GM21381 (cell line): ENCODE data around the gene UBASH3B.

ENCODE experiments used
- ATAC-seq: cut with Tn5 transposase; IDR thresholded peaks from one replicate; pipeline ENCODE4 v1.9.1; 2021; ENCODE audit warnings: mild to moderate bottlenecking, moderate library complexity; ENCODE audit not compliant: unreplicated experiment

Gene UBASH3B

DNA sequence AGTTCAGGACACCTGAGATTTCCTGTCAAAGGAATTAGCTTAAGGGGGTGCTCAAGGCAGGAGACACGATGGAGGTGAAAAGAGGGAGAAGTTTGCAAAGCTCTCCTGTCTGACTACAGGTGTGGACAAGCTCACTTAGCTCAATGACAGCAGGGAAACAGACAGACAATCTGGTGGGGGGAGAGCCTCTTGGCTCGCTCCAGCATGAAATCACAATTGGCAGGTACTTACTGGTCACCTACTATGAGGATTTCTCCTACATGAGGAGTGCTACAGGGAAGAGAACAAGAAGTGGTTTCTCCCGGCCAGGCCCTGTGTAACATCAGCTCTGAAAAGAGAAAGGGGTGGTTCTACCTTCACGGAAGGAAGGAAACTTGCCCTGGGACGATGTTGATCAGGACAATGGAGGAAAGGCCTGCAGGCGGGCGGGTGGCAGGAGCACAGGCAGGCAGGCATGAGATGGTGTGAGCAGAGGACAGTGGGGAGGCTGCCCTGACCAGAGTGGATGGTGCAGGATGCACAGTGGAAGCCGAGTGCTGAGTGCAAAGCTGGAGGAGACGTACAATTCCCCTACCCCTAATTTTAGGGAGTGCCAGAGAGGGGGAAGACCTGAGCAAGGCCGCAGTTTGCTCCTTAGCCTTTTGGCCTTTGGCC lies 124.9 kb downstream of the UBASH3B start:
- no peak for ATAC-seq

DNA sequence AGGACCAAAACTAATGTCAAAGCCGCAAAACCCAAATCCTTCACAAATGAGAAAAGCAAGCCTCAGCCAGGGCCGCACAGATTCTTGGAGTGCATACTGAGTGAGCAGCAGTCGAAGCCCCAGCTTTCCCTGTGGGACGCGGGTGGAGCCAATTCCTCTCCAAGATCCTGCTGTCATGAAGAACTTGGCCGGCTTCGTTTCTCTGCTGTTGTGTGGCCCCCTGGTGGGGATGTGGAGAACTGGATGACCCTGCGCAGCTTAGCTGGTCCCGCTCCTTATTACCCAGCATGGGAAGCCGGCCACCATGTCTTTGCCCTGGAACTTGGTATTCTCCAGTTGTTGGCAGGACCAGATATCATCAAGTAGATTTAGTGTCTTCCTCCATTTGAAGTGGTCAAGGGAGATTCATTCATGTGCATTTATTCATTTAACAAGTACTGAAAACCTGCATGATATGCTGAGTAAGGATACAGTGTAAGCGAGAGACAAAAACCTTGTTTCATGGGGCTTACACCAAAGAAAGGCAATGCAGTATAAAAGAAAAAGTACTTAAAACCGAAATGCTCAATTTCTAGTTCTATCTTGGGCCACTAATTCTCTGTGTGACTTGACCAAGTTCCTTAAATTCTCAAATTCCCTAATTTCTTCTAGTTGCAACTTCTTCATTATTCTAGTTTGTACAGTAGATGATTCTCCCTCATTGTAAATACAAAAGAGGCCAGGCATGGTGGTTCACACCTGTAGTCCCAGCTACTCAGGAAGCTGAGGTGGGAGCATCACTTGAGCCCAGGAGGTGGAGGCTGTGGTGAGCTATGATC lies 126.1 kb downstream of the UBASH3B start:
- peak; percentile 81 for ATAC-seq

DNA sequence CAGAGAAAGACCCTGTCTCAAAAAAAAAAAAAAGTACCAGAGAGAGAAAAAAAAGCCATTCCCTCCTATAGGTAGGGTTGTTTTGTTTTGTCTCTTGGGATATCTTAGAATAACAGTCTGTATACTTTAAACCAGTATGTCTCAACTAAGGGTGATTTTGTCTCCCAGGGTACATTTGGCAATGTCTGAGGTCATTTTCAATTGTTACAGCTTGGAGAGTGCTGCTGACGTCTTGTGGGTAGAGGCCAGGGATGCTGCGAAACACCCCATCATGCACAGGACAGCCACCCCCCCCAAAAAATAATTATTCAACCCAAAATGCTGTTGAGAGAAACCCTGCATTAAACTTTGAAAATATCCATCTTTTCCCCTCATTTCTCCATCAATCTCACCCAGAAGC lies 126.7 kb downstream of the UBASH3B start:
- no peak for ATAC-seq

GRCh38 chr11:122784325-122784955 lies 128.9 kb downstream of the UBASH3B start:
- ATAC-seq = no peak

DNA sequence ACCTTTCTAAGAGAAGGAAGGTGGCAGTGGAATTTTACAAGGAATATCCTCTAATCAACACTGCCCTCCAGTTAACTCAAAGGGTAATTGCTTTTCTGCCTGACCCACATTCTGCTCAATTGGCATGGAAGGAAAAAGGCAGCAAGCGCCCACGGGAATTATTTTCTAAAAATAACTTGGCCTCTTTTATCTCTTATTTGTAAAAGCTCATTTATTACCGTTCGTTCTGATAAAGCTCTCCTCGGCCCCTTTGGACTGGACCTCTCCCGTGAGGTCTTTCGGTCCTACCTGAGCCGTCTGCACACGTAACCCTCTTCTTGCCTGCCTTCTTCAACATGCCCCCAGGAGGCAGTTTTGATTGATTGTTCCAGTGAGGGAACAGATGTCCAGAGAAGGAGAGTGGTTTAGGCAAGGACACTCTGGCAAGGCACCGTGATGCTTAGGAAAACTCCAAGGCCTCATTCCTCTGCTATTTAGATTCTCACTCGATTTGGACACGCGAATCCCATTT lies 129.6 kb downstream of the UBASH3B start:
- no peak for ATAC-seq

GRCh38 chr11:122786896-122787295 lies 131.4 kb downstream of the UBASH3B start:
- no peak for ATAC-seq

DNA sequence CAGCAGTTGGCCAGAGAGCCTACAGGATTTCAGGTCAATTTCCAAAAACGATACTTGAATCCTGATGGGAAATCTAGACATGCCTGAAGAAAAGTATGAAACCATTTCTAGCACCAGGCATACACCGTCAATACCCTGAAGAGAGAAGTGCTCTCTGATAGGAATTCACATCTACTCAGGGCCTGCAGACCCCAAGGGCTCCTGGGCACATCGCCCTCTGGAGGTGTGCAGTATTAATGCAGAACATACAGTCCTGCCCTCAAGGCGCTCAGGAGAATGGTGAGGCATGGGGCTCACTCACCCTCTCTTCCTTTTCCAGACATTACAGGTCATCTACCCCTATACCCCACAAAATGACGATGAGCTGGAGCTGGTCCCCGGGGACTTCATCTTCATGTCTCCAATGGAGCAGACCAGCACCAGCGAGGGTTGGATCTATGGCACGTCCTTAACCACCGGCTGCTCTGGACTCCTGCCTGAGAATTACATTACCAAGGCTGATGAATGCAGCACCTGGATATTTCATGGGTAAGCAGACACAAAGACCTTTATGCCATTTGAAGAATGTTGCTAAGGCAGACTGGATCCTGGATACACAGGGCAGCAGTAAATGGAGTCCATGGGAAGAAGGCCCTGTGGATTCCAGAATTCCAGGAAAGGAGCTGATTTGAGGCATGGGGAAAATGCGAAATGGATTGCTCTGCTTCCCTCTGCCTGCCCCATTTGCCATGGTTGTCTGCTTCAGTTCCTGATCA lies 133.4 kb downstream of the UBASH3B start:
- no peak for ATAC-seq

- no peak for ATAC-seq
These were observed 134.4 kb downstream of the UBASH3B start for GRCh38 chr11:122789907-122790306.

- ATAC-seq = no peak
These were observed 135.9 kb downstream of the UBASH3B start for GRCh38 chr11:122791411-122791810.

DNA sequence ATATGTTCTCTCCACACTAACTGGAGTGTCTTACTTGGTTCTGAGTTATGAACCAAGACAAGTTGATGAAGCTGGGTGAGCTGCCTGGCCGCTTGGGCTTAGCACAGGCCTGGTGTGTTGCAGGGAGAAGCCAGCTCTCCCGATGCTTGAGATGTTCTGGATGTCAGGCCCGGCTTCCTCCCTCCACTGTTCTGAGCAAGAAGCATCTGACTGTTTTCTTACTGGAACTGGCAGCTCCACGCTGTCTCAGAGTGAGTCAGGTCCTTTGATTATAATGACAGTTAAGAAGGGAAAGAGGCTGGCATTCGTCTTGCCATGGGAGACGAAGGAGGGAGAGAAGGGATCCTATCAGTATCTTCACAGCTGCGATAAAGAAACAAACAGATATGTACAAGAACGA lies 136.3 kb downstream of the UBASH3B start:
- ATAC-seq = no peak

- no peak for ATAC-seq
These were observed 138.0 kb downstream of the UBASH3B start for GRCh38 chr11:122793515-122793914.

DNA sequence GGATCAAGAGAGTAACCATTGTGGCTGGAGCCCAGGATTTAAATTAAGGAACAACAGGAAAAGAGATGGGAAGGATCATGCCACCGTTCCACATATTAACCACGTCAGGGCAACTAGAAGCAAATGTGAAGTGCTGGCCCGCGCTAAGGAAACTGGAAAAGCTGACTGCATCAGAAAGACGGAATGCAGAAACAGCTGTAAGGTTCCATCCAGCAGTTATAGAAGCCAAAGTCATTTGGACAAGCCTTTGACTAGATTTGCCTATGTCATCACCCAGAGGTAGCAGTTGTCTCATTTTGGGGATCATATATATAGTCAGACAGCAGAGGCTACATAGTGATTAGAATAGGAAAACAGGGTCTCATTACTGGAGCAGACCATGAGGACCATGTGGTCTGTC lies 139.8 kb downstream of the UBASH3B start:
- ATAC-seq = no peak

- peak; percentile 77 for ATAC-seq
These were observed 140.7 kb downstream of the UBASH3B start for GRCh38 chr11:122796128-122796717.

DNA sequence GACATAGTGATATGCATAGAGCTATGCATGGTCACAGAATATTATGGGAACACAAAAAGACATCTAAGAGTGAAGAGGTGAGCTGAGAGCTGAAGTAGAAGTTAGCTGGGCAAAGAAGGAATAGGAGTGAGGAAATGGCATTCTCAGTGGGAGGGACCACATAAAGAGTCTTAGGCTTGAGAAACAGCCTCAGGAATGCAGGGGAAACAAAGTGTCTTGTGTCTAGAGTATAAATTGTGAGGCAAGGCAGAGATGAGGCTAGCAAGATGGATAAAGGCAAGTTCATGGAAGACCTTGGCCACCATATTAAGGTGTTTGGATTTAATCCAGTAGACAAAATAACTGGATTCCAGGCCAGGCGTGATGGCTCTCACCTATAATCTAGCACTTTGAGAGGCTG lies 142.1 kb downstream of the UBASH3B start:
- no peak for ATAC-seq

DNA sequence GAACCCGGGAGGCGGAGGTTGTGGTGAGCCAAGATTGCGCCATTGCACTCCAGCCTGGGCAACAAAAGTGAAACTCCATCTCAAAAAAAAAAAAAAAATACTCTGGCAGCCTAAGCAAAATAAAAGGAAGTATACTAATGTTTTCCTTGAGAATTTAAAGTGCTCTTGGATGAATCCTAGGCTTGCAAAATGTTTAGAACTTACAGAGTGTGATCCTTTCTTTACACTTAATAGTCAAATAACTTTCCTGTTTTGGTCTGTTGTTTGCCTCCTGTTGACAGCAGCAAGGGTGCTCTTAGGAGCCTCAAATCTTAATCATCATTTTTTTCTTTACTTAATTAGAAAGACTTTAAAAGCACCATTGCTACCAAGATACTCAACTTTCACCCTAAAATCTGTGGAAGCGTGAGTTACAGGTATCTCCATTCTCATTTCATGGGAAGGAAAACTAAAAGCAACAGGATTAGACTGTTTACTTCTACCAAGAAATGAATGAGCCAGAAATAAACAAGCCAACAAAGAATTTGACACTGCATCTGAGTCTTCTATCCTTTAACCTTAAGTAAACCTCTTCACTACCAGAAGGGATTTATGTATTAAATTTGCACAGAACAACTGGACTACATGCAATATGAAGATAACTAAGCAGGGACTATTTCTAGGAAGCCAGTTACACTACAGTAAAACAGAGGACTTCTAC lies 144.0 kb downstream of the UBASH3B start:
- no peak for ATAC-seq

DNA sequence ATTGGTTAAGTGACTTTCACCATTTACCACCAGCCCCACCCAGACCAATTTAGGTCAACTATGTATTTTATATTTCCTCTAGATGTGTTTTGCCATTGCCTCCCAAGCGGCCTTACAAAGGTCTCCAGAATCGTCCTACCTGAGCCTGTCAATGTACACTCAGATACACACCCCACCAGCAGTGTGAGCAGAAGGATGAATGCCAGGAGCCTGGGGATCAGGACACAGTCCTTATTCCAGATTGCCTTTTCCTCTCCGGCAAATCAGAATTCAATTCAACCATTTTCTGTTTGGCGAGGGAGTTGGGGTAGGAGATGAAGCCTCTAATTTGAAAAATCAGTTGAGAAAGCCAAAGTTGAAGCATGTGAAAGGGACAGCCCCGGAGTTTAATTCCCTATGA lies 147.4 kb downstream of the UBASH3B start:
- no peak for ATAC-seq

DNA sequence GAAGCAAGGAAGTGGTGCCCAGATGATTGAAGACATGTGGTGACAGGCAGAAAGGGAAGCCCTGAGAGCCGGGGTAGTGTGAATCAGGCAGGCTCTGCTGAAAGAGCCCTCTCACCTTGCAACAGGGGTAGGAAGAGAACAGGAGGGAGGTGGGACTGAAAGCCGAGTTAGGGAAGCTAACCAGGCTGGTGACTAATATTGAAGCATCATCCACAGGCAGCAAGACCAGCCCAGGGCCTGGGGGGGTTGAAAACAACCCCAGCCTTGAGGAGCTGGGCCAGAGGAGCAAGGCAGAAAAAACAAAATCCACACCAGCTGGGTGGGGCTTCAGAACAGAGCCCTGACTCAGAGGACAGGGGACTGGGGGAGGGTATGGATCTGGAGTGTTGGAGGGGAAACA lies 147.8 kb downstream of the UBASH3B start:
- no peak for ATAC-seq

DNA sequence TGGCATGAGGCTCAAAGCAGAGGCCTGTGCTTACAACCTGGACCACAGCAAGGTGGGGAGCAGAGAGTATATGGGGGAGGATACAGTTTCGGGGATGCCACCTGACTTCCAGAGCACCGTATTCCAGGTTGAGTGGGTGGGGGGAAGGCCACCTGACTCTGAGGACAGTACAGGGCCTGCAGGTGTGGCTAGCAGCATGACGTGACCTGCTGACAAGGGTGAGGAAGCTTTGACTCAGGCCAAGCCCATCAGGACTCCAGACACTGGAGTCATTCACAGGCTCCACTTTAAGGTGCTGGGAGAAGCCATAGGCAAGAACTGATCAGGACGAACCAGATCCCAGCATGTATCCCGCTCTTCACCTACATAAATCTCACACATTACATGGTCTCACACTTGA lies 148.2 kb downstream of the UBASH3B start:
- no peak for ATAC-seq

- no peak for ATAC-seq
These were observed 148.6 kb downstream of the UBASH3B start for GRCh38 chr11:122804161-122804560.

GRCh38 chr11:122804796-122805195 lies 149.3 kb downstream of the UBASH3B start:
- ATAC-seq = no peak
